Measurements from ENCODE around the gene GCDH.

- TF ChIP-seq CTCF (IDR thresholded peaks at IDR 0.05): no peak
- TF ChIP-seq POLR2A (IDR thresholded peaks at IDR 0.05): no peak
- no peak for TF ChIP-seq POLR2AphosphoS5 (IDR thresholded peaks at IDR 0.05)
- TF ChIP-seq EP300 (IDR thresholded peaks at IDR 0.05): no peak
These were observed 25.1 kb upstream of the GCDH start for GRCh38 chr19:12865746-12866415.

Measured in stomach (tissue), 4 donors.